HepG2 (cell line): ENCODE data around the gene PNLIPRP2. TPM values are rescaled to one million over a fixed set of nuclear protein-coding genes. Genes with fewer than 3 reads are reported as not detected.

ENCODE experiments used
- CREB1 ChIP-seq, 2 experiments: fragments of 450-650 bp in 1 of 2; IDR thresholded peaks; 2 replicates each; pipeline ENCODE4 v1.6.1; 2016 to 2017; ENCODE audit warnings: control low read depth in 1 of 2, mild to moderate bottlenecking in 1 of 2, missing compliant biosample characterization in 1 of 2, missing genetic modification characterization in 1 of 2
- KDM3A ChIP-seq: IDR thresholded peaks from 2 replicates; pipeline ENCODE4 v1.6.1; 2018; ENCODE audit warnings: low read depth, missing compliant biosample characterization
- SETDB1 ChIP-seq: sonication (generic); formaldehyde crosslinking; IDR thresholded peaks from 2 replicates; pipeline ENCODE4 v1.5.1; 2020; ENCODE audit warnings: missing genetic modification reagents, mild to moderate bottlenecking, borderline replicate concordance
- ZNF318 ChIP-seq: sonication (generic); formaldehyde crosslinking; IDR thresholded peaks from 2 replicates; pipeline ENCODE4 v1.4.0; 2020; ENCODE audit warnings: mild to moderate bottlenecking, missing genetic modification reagents
- ZSCAN29 ChIP-seq: sonication (generic); formaldehyde crosslinking; conservative IDR thresholded peaks from 2 replicates; pipeline ENCODE4 v1.4.0; 2020; ENCODE audit warnings: mild to moderate bottlenecking, missing genetic modification reagents
- polyA plus RNA-seq, 8 experiments: library from polyadenylated mRNA; depleted of rRNA in 3 of 8; stranded (reverse) in 7 of 8; unstranded in 1 of 8; fragments of >200 nt; fragmentation: Illumina TruSeq in 4 of 8; extraction: Trizol in 4 of 8; gene quantifications; 2 replicates each; pipeline versions ENCODE4 v1.2.1 to v1.2.3, GENCODE V29; 2011 to 2016; ENCODE audit warnings: low read depth in 4 of 8, missing spikeins in 1 of 8, mixed read lengths in 1 of 8; ENCODE audit not compliant: insufficient read depth in 1 of 8
- total RNA-seq, 5 experiments: library from RNA; depleted of rRNA; stranded (reverse); fragments of >200 nt; fragmentation: Illumina TruSeq; extraction: Trizol; gene quantifications; 2 replicates each; pipeline ENCODE4 v1.2.3, GENCODE V29; 2016; ENCODE audit warnings: low read depth in 1 of 5
- TF ChIP-seq, protein P1 (sequence below): sonication (generic); formaldehyde crosslinking; IDR thresholded peaks from 2 replicates; pipeline ENCODE4 v1.4.0; 2020; ENCODE audit warnings: missing genetic modification reagents, borderline replicate concordance

The PNLIPRP2 gene
- total and polyA plus RNA-seq, 2 of the 13 experiments (the other 11 are each of a cell fraction or from before 2014, with no cell fraction given): 0.21 to 0.97 TPM

DNA sequence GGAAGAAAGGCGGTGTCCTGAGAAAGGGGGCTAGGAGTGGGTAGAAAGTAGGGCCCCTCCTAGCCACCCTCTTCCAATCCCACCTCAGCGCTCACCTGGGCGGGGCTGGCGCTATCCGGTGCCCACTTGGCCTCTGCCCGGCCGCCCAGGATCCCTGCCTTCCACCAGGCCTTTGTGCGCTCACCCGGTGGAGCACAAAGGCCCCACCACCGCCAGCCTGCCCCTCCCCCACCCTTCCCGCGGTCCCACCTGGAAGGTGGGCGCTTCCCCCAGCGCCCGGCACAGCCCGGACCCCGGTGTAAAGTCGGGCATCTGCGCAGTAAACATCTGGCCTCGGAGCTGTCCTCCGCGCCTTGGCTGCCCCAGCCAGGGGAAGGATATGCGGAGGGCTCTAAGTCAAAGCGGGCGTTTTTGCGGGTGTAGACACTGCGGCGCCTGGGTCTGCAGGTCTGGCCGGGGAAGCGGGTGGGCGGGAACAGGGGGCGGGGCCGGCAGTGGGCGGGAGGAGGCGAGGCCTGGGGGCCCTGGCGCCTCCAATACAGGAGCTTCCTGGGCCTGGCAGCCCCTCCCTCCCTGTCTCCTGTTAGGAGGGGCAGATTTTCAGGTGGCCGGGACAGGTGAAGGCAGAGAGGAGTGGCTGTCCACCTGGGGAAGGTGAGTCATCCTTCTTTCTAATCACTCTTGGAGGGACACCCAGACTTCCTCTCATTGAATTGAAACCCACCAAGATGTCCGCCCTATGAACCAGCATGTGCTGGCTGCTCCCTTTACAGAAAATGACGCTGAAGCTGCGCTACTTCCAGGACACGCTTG lies 49.3 kb downstream of the PNLIPRP2 start (continued):
- TF ChIP-seq ZSCAN29 (CRISPR knock-in tag) (0 out of 2 replicates have a peak, but pooled peaks have one; percentile 25), KDM3A (CRISPR knock-in tag) (no peak), SETDB1 (no peak), ZNF318 (CRISPR knock-in tag) (no peak), CREB1 (IDR thresholded peaks at IDR 0.05) (no peak), CREB1 (CRISPR knock-in tag; IDR thresholded peaks at IDR 0.05) (no peak)
- TF ChIP-seq, protein P1, sequence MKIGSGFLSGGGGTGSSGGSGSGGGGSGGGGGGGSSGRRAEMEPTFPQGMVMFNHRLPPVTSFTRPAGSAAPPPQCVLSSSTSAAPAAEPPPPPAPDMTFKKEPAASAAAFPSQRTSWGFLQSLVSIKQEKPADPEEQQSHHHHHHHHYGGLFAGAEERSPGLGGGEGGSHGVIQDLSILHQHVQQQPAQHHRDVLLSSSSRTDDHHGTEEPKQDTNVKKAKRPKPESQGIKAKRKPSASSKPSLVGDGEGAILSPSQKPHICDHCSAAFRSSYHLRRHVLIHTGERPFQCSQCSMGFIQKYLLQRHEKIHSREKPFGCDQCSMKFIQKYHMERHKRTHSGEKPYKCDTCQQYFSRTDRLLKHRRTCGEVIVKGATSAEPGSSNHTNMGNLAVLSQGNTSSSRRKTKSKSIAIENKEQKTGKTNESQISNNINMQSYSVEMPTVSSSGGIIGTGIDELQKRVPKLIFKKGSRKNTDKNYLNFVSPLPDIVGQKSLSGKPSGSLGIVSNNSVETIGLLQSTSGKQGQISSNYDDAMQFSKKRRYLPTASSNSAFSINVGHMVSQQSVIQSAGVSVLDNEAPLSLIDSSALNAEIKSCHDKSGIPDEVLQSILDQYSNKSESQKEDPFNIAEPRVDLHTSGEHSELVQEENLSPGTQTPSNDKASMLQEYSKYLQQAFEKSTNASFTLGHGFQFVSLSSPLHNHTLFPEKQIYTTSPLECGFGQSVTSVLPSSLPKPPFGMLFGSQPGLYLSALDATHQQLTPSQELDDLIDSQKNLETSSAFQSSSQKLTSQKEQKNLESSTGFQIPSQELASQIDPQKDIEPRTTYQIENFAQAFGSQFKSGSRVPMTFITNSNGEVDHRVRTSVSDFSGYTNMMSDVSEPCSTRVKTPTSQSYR (CRISPR knock-in tag): peak; percentile 52; the same call in 1 of the 2 replicates
